Breast epithelium (tissue), 3 donors: ENCODE results near the gene SOHLH2.

Experiments used
- CTCF ChIP-seq, 3 donors: fragments of 450-650 bp; IDR thresholded peaks; one replicate each; pipeline ENCODE4 v1.5.1; 2016 to 2017; ENCODE audit warnings: antibody characterized with exemption in 3 of 3, mild to moderate bottlenecking in 3 of 3, moderate library complexity in 3 of 3
- POLR2A ChIP-seq: fragments of 450-650 bp; IDR thresholded peaks from one replicate; pipeline ENCODE4 v1.6.1; 2016; ENCODE audit warnings: antibody characterized with exemption, mild to moderate bottlenecking, moderate library complexity

GRCh38 chr13:36131222-36131930 lies 83.0 kb downstream of the SOHLH2 start, which contains the start of gene DCLK1:
- TF ChIP-seq POLR2A: no peak
- no peak for TF ChIP-seq CTCF (IDR thresholded peaks at IDR 0.05)
